ENCODE measurements around the gene PADI2.

Gene PADI2

GRCh38 chr1:17024721-17025120 lies 94.5 kb downstream of the PADI2 start:
- DNase-seq: no peak

GRCh38 chr1:17023573-17023972 lies 95.7 kb downstream of the PADI2 start:
- DNase-seq: no peak

- DNase-seq: no peak
Measured at GRCh38 chr1:17023102-17023501, 96.1 kb downstream of the PADI2 start.

GRCh38 chr1:17021896-17022295 lies 97.4 kb downstream of the PADI2 start:
- DNase-seq: no peak

GRCh38 chr1:17020502-17020901 lies 98.7 kb downstream of the PADI2 start:
- DNase-seq: no peak

GRCh38 chr1:17018849-17019248 lies 100.4 kb downstream of the PADI2 start:
- DNase-seq: no peak

- DNase-seq: no peak
Measured at GRCh38 chr1:17017435-17017834, 101.8 kb downstream of the PADI2 start.

Measured in amygdala (tissue), 56 donors.